ENCODE measurements around the gene ARCN1.

ARCN1 gene

DNA sequence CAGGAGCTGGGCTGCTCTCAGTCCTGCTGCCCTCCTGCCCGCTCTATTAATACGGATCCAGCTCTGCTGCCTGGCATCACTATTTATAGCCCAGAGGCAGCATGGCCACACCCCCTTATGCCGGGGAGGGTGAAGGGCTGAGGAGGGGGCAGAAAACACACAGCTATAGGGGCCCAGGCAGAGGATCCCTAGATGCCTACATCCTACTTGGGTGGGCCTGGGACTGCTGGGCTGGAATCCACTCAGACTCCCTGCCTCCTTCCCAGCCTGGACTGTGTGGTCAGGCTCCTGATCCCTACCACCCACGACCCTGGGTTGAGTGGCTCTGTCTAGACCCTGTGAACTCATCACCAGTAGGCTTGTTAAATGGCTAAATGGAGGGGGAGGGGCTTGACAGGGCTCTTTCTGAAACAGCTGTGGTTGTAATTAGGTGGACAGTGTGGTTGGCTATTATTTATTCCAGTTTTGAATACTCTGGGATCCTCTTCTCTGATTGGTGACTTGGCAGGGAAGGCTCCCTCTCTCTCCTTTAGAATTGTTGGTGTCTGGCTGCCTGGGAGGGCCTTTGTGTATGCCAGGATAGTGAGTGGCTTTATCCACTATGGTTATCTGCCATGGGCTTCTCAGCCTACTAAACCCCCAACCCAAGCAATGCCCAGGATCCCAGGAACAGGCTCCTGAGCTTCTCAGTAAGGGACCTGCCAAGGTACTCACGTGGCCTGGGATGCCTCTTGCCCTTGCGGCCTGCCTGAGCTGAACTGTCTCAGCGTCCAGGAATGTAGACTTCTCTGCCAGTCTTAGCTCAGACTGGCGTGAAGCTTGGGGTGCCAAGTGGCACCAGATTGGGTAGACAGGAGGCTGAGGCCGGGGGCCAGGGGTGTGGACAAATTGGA lies 50.4 kb downstream of the ARCN1 start:
- DNase-seq, result peak; percentile 65

DNA sequence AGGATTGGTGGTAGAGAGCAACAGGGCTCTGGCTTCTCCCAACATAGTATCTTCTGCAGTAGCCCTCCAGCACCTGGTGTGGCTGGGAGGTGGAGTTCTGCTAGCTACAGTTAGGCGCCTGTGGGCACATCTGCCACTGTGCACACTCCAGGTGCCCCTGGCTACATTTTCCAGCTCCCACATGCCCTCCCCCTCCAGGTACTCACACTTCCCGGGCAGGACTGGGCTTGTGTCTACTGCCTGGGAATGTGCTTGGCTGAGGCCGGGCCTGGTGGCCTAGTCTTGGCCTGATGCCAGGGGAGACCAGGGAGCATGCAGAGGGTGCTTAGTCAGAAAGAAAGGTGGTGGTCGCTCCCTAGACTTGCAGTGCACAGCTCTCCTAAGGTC lies 51.1 kb downstream of the ARCN1 start:
- DNase-seq, result no peak

DNA sequence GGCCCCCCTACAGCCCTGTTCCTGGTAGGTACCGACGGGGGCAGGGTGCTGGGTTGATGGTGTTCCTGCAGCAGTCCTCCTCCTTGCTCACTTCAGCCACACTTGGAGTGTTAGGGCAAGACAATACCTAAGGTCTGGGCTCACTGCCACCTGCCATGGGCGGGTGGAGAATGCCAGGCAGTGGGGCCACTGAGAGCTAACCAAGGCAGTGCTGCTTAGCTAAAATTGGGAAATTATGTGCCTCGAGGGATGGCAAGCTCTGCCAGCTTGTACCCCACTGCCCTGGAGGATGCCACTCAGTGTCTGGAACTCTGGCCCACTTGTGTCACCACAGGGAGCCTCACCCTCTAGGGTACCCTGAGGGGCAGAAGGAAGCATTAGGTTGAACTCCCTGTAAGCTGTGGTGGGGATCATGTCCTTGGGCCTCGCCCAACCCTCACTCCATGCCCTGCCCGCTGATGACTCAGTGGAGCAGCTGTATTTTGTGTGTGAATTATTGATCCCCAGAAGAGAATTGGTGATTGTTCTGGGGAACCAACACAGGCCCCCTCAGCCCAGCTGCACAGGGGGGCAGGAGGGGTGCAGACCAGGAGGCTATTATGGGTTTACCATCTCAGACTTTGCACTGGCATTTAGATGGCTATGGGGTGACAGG lies 53.0 kb downstream of the ARCN1 start:
- no peak for DNase-seq

- peak; percentile 45 for DNase-seq
These were observed 53.8 kb downstream of the ARCN1 start for GRCh38 chr11:118625976-118626375.

DNA sequence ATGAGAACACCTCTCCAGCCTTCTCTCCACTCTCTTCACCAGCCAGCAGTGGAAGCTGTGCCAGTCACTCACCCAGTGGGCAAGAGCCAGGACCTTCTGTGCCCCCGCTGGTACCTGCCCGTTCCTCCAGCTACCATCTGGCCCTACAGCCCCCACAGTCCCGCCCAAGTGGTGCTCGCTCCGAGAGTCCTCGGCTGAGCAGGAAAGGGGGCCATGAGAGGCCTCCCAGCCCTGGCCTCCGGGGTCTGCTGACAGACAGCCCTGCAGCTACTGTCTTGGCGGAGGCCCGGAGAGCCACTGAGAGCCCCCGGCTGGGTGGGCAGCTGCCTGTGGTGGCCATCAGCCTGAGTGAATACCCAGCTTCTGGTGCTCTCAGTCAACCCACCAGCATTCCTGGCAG lies 55.4 kb downstream of the ARCN1 start:
- no peak for DNase-seq

DNA sequence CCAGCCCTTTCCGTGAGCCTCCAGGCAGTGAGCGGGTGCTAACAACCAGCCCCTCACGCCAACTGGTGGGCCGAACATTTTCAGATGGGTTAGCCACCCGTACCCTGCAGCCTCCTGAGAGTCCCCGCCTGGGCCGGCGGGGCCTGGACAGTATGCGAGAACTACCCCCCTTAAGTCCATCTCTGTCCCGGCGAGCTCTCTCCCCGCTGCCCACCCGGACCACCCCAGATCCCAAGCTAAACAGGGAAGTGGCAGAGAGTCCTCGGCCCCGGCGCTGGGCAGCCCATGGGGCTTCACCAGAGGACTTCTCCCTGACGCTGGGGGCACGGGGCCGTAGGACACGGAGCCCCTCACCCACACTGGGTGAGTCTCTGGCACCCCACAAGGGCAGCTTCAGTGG lies 55.8 kb downstream of the ARCN1 start:
- no peak for DNase-seq

GRCh38 chr11:118628432-118628831 lies 56.2 kb downstream of the ARCN1 start:
- no peak for DNase-seq

- DNase-seq, result no peak
These were observed 56.8 kb downstream of the ARCN1 start for GRCh38 chr11:118628861-118629549.

DNA sequence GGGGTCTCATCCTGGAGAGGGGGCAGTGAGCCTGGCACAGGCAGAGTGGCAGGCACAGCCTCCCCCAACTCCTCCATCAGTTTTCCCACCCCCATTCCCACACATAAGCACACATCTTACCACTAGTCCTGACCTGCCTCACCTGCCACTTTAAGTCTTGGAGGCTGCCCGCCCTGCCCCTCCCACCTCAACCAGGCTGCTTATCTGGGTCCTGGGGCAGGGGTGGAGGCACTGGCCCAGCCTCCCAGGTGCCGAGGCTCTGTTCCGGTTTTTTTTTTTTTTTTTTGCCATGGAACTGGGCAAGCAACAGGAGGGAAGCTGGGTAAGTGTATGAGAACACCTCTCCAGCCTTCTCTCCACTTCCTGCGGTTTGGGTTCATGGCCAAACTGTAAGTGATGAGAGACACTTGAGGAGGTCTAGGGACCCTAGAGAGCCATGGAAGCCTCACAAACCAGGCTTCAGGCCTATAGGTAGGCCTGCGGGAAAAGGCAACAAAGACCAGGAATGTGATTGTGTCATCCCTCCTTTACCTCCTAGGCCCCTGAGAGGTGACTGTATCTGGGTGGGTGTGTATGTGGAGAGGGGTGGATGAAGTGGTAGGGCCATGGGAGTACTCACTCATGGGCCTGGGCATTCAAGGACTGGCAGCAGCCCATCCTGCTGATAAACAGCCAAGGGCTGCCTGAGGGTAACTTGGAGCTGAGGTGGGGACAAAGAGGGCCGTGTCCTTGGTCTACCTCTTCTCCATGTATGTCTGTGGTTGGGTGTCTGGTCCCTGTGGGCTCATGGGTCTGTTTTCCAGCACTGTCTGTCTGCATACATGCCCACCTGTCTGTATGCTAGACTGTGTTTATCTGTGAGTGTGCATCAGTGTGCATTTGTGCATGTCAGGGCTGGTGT lies 57.8 kb downstream of the ARCN1 start:
- no peak for DNase-seq

GRCh38 chr11:118631142-118631909 lies 59.1 kb downstream of the ARCN1 start:
- no peak for DNase-seq

- DNase-seq, result no peak
These were observed 60.5 kb downstream of the ARCN1 start for GRCh38 chr11:118632577-118633318.

GRCh38 chr11:118633319-118633690 lies 61.1 kb downstream of the ARCN1 start:
- no peak for DNase-seq

- no peak for DNase-seq
These were observed 61.8 kb downstream of the ARCN1 start for GRCh38 chr11:118633979-118634378.

- DNase-seq, result peak; percentile 49
These were observed 62.4 kb downstream of the ARCN1 start for GRCh38 chr11:118634431-118635236.

DNA sequence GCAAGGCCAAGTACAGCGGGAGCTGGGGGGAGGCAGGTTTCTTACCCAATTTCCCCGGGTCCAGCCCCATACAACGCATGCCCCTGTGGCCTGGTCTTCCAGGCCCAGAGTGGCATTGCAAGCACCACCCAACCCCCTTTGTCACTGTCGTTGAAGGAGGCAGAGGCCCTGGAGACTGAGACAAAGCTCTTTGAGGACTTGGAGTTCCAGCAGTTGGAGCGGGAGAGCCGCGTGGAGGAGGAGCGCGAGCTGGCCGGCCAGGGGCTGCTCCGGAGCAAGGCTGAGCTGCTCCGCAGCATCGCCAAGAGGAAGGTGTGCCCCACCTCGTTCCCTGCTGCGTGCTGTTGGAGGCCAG lies 63.0 kb downstream of the ARCN1 start:
- DNase-seq, result no peak

GRCh38 chr11:118635642-118636041 lies 63.4 kb downstream of the ARCN1 start:
- peak; percentile 35 for DNase-seq

DNA sequence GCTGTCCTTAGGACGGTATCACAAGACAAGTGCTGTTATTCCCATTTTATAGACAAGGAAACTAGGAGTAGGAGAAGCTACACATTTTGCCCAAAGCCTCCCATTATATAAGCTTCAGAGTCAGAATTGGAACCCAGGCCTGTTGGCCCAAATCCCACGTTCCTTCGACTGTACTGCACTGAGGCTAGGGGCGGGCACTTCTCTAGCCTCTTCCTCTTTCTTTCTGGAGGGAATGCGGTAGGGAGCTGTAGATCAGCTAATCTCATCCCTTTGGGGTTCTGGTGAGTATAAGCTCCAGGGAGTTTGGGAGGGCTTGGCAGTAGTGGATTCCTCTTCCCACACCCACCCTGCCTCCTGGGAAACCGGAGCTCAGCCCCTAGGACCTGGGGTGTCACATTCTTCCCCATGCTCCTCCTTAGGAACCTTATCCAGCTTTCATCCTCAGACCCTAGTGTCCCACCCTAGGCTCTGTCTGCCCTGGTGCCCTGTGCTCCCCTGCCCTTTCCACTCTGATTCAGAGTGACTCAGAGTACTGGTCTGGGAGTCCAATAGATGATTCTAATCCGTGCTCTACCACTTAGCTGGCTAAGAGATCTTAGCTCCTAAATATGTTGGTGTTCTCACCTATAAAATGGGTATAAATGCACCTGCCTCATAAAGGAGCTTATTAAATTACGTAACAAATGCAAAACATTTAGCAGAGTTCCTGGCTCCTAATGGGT lies 64.5 kb downstream of the ARCN1 start:
- no peak for DNase-seq

GRCh38 chr11:118638726-118639125 lies 66.5 kb downstream of the ARCN1 start:
- DNase-seq, result no peak

DNA sequence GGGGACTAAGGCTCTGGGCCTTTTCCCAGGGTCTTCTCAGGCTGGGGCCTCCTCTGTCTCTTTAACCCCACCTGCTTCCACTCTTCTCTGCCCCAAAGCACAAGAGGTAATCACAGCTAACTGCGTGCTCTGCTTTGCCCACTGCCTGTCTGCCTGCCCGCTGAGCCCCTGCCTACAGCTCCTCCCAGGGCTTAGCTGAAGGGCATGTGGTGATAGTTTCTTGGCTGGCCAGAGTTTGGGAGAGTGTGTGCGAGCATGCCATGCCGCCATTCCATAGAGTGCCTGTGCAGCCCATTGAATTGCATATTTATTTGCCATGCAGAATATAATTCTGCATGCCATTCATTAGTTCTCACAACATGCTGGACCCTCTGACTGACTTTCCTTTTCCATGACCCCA lies 67.7 kb downstream of the ARCN1 start:
- DNase-seq, result no peak

Measured in NCI-H2227 treated with DMSO at 0.1 percent for 48 hours (cell line).